ENCODE data around the gene PHLDA3. TPM values are rescaled to one million over a fixed set of nuclear protein-coding genes. Genes with fewer than 3 reads are reported as not detected.

The PHLDA3 gene
- polyA plus RNA-seq, 1 donor from 2014 or later: 35.1 TPM

DNA sequence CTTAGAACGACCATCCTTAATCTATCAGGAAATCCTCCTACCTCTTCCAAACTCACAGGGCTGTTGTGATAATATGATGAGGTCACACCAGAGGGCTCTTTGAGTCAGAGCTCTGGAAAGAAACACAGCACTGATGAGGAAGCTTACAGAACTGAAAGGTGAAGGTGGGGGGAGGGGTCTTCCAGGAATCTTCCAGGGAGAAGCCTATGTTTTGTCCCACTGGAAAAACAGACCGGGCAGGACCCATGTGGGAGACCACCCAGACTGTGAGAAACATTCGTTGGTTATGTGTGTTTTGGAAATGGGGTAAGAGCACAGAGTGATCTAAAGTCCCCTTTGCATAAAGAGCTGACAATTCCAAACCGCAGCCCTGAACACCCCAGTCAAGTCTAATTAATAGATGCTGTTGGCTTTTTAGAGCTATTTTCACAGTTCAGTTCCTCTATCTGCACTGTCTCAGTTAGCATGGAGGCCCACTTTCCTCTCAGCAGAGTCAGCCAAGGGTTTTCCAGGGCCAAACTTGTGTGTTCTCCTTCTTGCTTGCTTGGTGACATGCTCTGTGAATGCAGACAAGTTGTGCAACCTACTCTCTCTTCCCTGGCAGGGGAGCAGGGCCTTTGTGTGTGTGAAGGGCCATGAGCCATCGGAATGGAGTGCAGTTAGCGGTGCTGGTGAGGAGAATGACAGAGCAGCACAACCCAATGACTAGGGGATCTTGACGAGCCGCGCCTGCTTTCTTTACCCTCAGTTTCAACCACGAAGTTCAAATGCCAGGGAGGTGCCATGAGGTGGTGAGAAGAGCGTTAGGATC, 12.3 kb downstream of the PHLDA3 start:
- H3K9me3 ChIP-seq (ENCODE audit: low read length): no peaks in the 10 kb centered on the region
- no peak overlapping the region for H3K27ac ChIP-seq (ENCODE audit: low read length)
- H3K9ac ChIP-seq (ENCODE audit: low read length): no peak overlapping the region
- H3K4me3 ChIP-seq (ENCODE audit: low read length): no peak overlapping the region
- H4K20me1 ChIP-seq (ENCODE audit: insufficient read depth): no peaks in the 10 kb centered on the region
- H3K27me3 ChIP-seq (ENCODE audit: insufficient read depth, low read depth, low read length): no peaks in the 10 kb centered on the region
- no peaks in the 10 kb centered on the region for H3K79me2 ChIP-seq (replicated peaks; ENCODE audit: insufficient read depth, low read length)
- no peaks in the 10 kb centered on the region for H3K9me2 ChIP-seq (ENCODE audit: insufficient read depth, low read length)
- no peak overlapping the region for H3K4me2 ChIP-seq (ENCODE audit: low read length)
- H3K36me3 ChIP-seq (ENCODE audit: insufficient read depth, low read length): no peaks in the 10 kb centered on the region
- no peak overlapping the region for H2AFZ ChIP-seq (ENCODE audit: low read depth, low read length)
- TF ChIP-seq TAF1 (IDR thresholded peaks at IDR 0.05; ENCODE audit: low read depth) (no peak), EZH2 (IDR thresholded peaks at IDR 0.05; ENCODE audit: borderline replicate concordance, insufficient read depth, low read length, poor library complexity, severe bottlenecking) (no peak), EP300 (conservative IDR thresholded peaks at IDR 0.05; ENCODE audit: poor library complexity, severe bottlenecking) (no peak), MXI1 (conservative IDR thresholded peaks at IDR 0.05; ENCODE audit: poor library complexity, severe bottlenecking) (no peak), RAD21 (conservative IDR thresholded peaks at IDR 0.05) (no peak), SMC3 (conservative IDR thresholded peaks at IDR 0.05; ENCODE audit: poor library complexity) (no peak), POLR2AphosphoS5 (IDR thresholded peaks at IDR 0.05) (no peak)
- TF ChIP-seq, protein P1, sequence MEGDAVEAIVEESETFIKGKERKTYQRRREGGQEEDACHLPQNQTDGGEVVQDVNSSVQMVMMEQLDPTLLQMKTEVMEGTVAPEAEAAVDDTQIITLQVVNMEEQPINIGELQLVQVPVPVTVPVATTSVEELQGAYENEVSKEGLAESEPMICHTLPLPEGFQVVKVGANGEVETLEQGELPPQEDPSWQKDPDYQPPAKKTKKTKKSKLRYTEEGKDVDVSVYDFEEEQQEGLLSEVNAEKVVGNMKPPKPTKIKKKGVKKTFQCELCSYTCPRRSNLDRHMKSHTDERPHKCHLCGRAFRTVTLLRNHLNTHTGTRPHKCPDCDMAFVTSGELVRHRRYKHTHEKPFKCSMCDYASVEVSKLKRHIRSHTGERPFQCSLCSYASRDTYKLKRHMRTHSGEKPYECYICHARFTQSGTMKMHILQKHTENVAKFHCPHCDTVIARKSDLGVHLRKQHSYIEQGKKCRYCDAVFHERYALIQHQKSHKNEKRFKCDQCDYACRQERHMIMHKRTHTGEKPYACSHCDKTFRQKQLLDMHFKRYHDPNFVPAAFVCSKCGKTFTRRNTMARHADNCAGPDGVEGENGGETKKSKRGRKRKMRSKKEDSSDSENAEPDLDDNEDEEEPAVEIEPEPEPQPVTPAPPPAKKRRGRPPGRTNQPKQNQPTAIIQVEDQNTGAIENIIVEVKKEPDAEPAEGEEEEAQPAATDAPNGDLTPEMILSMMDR (IDR thresholded peaks at IDR 0.05; ENCODE audit: poor library complexity, severe bottlenecking): no peak
- TF ChIP-seq, protein P2, sequence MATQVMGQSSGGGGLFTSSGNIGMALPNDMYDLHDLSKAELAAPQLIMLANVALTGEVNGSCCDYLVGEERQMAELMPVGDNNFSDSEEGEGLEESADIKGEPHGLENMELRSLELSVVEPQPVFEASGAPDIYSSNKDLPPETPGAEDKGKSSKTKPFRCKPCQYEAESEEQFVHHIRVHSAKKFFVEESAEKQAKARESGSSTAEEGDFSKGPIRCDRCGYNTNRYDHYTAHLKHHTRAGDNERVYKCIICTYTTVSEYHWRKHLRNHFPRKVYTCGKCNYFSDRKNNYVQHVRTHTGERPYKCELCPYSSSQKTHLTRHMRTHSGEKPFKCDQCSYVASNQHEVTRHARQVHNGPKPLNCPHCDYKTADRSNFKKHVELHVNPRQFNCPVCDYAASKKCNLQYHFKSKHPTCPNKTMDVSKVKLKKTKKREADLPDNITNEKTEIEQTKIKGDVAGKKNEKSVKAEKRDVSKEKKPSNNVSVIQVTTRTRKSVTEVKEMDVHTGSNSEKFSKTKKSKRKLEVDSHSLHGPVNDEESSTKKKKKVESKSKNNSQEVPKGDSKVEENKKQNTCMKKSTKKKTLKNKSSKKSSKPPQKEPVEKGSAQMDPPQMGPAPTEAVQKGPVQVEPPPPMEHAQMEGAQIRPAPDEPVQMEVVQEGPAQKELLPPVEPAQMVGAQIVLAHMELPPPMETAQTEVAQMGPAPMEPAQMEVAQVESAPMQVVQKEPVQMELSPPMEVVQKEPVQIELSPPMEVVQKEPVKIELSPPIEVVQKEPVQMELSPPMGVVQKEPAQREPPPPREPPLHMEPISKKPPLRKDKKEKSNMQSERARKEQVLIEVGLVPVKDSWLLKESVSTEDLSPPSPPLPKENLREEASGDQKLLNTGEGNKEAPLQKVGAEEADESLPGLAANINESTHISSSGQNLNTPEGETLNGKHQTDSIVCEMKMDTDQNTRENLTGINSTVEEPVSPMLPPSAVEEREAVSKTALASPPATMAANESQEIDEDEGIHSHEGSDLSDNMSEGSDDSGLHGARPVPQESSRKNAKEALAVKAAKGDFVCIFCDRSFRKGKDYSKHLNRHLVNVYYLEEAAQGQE (IDR thresholded peaks at IDR 0.05; ENCODE audit: borderline replicate concordance): no peak
- no peaks in the 10 kb centered on the region for H3F3A ChIP-seq (ENCODE audit: insufficient read depth, low read length, poor library complexity, severe bottlenecking)

DNA sequence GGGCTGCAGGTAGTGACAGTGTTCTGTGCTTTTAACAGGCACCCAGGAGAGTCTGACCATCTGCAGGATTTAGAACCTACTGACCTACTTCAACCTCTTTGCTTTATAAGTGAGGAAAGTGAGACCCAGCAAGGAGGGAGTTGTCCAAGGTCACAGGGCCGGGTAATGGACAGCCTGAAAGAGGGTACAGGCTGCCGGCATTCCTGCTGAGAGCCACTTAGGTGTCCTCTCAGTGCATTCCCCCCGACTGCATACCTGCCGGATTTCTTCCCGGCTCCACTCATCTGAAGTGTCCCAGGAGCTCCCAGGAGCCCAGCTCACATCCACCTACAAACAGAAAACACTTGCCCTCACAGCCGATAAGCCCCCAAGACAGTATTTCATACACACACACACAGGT, 13.9 kb downstream of the PHLDA3 start:
- Histone ChIP-seq H3K9me3 (ENCODE audit: low read length) (no peaks in the 10 kb centered on the region), H3K27me3 (ENCODE audit: insufficient read depth, low read depth, low read length) (no peaks in the 10 kb centered on the region), H3K27ac (ENCODE audit: low read length) (no peak overlapping the region), H3K4me3 (ENCODE audit: low read length) (no peak overlapping the region), H3K36me3 (ENCODE audit: insufficient read depth, low read length) (no peaks in the 10 kb centered on the region), H3K9me2 (ENCODE audit: insufficient read depth, low read length) (no peaks in the 10 kb centered on the region), H4K20me1 (ENCODE audit: insufficient read depth) (no peaks in the 10 kb centered on the region), H2AFZ (ENCODE audit: low read depth, low read length) (no peak overlapping the region), H3K4me2 (ENCODE audit: low read length) (no peak overlapping the region), H3K9ac (ENCODE audit: low read length) (no peak overlapping the region), H3F3A (ENCODE audit: insufficient read depth, low read length, poor library complexity, severe bottlenecking) (no peaks in the 10 kb centered on the region), H3K79me2 (replicated peaks; ENCODE audit: insufficient read depth, low read length) (no peaks in the 10 kb centered on the region)
- TF ChIP-seq EP300 (conservative IDR thresholded peaks at IDR 0.05; ENCODE audit: poor library complexity, severe bottlenecking) (no peak), POLR2AphosphoS5 (IDR thresholded peaks at IDR 0.05) (no peak), TAF1 (IDR thresholded peaks at IDR 0.05; ENCODE audit: low read depth) (no peak), MXI1 (conservative IDR thresholded peaks at IDR 0.05; ENCODE audit: poor library complexity, severe bottlenecking) (no peak), EZH2 (IDR thresholded peaks at IDR 0.05; ENCODE audit: borderline replicate concordance, insufficient read depth, low read length, poor library complexity, severe bottlenecking) (no peak), RAD21 (conservative IDR thresholded peaks at IDR 0.05) (no peak), SMC3 (conservative IDR thresholded peaks at IDR 0.05; ENCODE audit: poor library complexity) (no peak)
- TF ChIP-seq, protein P1 (IDR thresholded peaks at IDR 0.05; ENCODE audit: poor library complexity, severe bottlenecking): no peak
- TF ChIP-seq, protein P2 (IDR thresholded peaks at IDR 0.05; ENCODE audit: borderline replicate concordance): no peak
